Measurements from ENCODE around the gene MATN4. TPM values are rescaled to one million over a fixed set of nuclear protein-coding genes. Genes with fewer than 3 reads are reported as not detected.

The MATN4 gene
- total RNA-seq, 6 experiments from 2014 or later, result not detected

- no peak for DNase-seq
- no peaks in the 10 kb centered on the region for H3K27me3 Mint-ChIP-seq (ENCODE audit: insufficient read depth)
- H3K4me1 Mint-ChIP-seq (ENCODE audit: low read depth), result peaks cover 40% of the 10 kb centered on the region
- TF ChIP-seq CTCF (IDR thresholded peaks at IDR 0.05), result no peak
- H3K4me3 Mint-ChIP-seq, result no peak overlapping the region
- H3K9me3 Mint-ChIP-seq, result no peaks in the 10 kb centered on the region
- H3K36me3 Mint-ChIP-seq (ENCODE audit: low read depth), result peaks cover 5% of the 10 kb centered on the region; the same call in 1 of the 2 replicates
- no peak overlapping the region for H3K27ac Mint-ChIP-seq
Observed at GRCh38 chr20:45350217-45350616, 42.1 kb upstream of the MATN4 start.

GRCh38 chr20:45347936-45348778 lies 40.1 kb upstream of the MATN4 start, which contains the start of gene SDC4:
Gene SDC4, minus strand, starts transcription at chr20:45348424. Its CDS starts 40 bp downstream, at chr20:45348384.
- Mint-ChIP-seq H3K4me1 (ENCODE audit: low read depth) (peaks cover 45% of the 10 kb centered on the region), H3K36me3 (ENCODE audit: low read depth) (peaks cover 10% of the 10 kb centered on the region; the same call in 1 of the 2 replicates)

GRCh38 chr20:45347297-45347935 lies 39.3 kb upstream of the MATN4 start:
- DNase-seq, result no peak
- Mint-ChIP-seq H3K36me3 (ENCODE audit: low read depth) (peaks cover 10% of the 10 kb centered on the region; the same call in 1 of the 2 replicates), H3K27ac (peak overlapping the region; percentile 94), H3K4me1 (ENCODE audit: low read depth) (peaks cover 53% of the 10 kb centered on the region), H3K9me3 (no peaks in the 10 kb centered on the region), H3K27me3 (ENCODE audit: insufficient read depth) (no peaks in the 10 kb centered on the region; the same call in none of the 2 replicates), H3K4me3 (peak overlapping the region; percentile 99)
- no peak for TF ChIP-seq CTCF (IDR thresholded peaks at IDR 0.05)

More at GRCh38 chr20:45347936-45348778, 40.1 kb upstream of the MATN4 start, which contains the start of gene SDC4:
- no peaks in the 10 kb centered on the region; the same call in none of the 2 replicates for H3K27me3 Mint-ChIP-seq (ENCODE audit: insufficient read depth)
- peak; percentile 63 for DNase-seq
- H3K9me3 Mint-ChIP-seq, result no peaks in the 10 kb centered on the region
- peak within 1 kb of the TSS; percentile 94 for H3K27ac Mint-ChIP-seq
- peak within 1 kb of the TSS; percentile 99 for H3K4me3 Mint-ChIP-seq
- TF ChIP-seq CTCF (IDR thresholded peaks at IDR 0.05), result no peak

- Mint-ChIP-seq H3K4me1 (ENCODE audit: low read depth) (peaks cover 58% of the 10 kb centered on the region), H3K4me3 (peak overlapping the region; percentile 99), H3K36me3 (ENCODE audit: low read depth) (peaks cover 10% of the 10 kb centered on the region), H3K9me3 (no peaks in the 10 kb centered on the region), H3K27me3 (ENCODE audit: insufficient read depth) (no peaks in the 10 kb centered on the region; the same call in none of the 2 replicates), H3K27ac (peak overlapping the region; percentile 94)
- no peak for TF ChIP-seq CTCF (IDR thresholded peaks at IDR 0.05)
- no peak for DNase-seq
Observed at GRCh38 chr20:45346851-45347250, 38.8 kb upstream of the MATN4 start.

GRCh38 chr20:45346291-45346718 lies 38.2 kb upstream of the MATN4 start:
- H3K27ac Mint-ChIP-seq, result peak overlapping the region; percentile 94
- peaks cover 64% of the 10 kb centered on the region for H3K4me1 Mint-ChIP-seq (ENCODE audit: low read depth)
- H3K36me3 Mint-ChIP-seq (ENCODE audit: low read depth), result peaks cover 14% of the 10 kb centered on the region
- no peaks in the 10 kb centered on the region for H3K9me3 Mint-ChIP-seq
- peak overlapping the region; percentile 99 for H3K4me3 Mint-ChIP-seq
- TF ChIP-seq CTCF (IDR thresholded peaks at IDR 0.05), result no peak
- H3K27me3 Mint-ChIP-seq (ENCODE audit: insufficient read depth), result no peaks in the 10 kb centered on the region; the same call in none of the 2 replicates
- no peak for DNase-seq

Data from HFFc6 (cell line).